MG63 (cell line): ENCODE results near the gene CFAP73. TPM values are rescaled to one million over a fixed set of nuclear protein-coding genes. Genes with fewer than 3 reads are reported as not detected.

Experiments
- DNase-seq: peaks from one replicate; pipeline ENCODE4 v3.0.0-alpha.2; 2020
- H3K27me3 ChIP-seq: fragments of 250-450 bp; sonication (Bioruptor Pico); 2 replicates; pipeline ENCODE4 v1.5.1; 2020; ENCODE audit warnings: mild to moderate bottlenecking, moderate library complexity
- H3K36me3 ChIP-seq: fragments of 250-450 bp; sonication (Bioruptor Pico); 2 replicates; pipeline ENCODE4 v1.5.1; 2020; ENCODE audit warnings: mild to moderate bottlenecking, moderate library complexity
- H3K4me3 ChIP-seq: fragments of 250-450 bp; sonication (Bioruptor Pico); 2 replicates; pipeline ENCODE4 v1.5.1; 2020; ENCODE audit warnings: mild to moderate bottlenecking, moderate library complexity
- H3K9me3 ChIP-seq: fragments of 250-450 bp; sonication (Bioruptor Pico); 2 replicates; pipeline ENCODE4 v1.5.1; 2020; ENCODE audit warnings: mild to moderate bottlenecking, moderate library complexity
- total RNA-seq: library from RNA; depleted of rRNA; stranded (reverse); fragments of >200 nt; shearing (Covaris generic); gene quantifications from 2 replicates; pipeline ENCODE4 v1.2.3, GENCODE V29; 2014; ENCODE audit warnings: low replicate concordance; rRNA removed

CFAP73 gene
- not detected in 2 replicates for total RNA-seq

- H3K27me3 ChIP-seq = peaks cover 15% of the 10 kb centered on the region
- no peaks in the 10 kb centered on the region for H3K36me3 ChIP-seq
- DNase-seq = peak; percentile 49
- H3K4me3 ChIP-seq = no peak within 1 kb of the TSS
- H3K9me3 ChIP-seq = no peaks in the 10 kb centered on the region
These were observed at the start of gene CFAP73 for GRCh38 chr12:113149361-113150150. Gene CFAP73, plus strand, starts transcription at chr12:113149724. Its CDS starts 134 bp downstream, at chr12:113149858.

- Histone ChIP-seq H3K36me3 (no peaks in the 10 kb centered on the region), H3K4me3 (no peak overlapping the region), H3K9me3 (no peaks in the 10 kb centered on the region), H3K27me3 (no peaks in the 10 kb centered on the region)
- no peak for DNase-seq
These were observed 49.8 kb upstream of the CFAP73 start for GRCh38 chr12:113099764-113100163.

GRCh38 chr12:113101751-113102150 lies 47.8 kb upstream of the CFAP73 start:
- H3K36me3 ChIP-seq = no peaks in the 10 kb centered on the region
- no peaks in the 10 kb centered on the region for H3K9me3 ChIP-seq
- no peak for DNase-seq

GRCh38 chr12:113102811-113103210 lies 46.7 kb upstream of the CFAP73 start:
- no peak overlapping the region for H3K4me3 ChIP-seq
- H3K9me3 ChIP-seq = no peaks in the 10 kb centered on the region
- H3K36me3 ChIP-seq = no peaks in the 10 kb centered on the region
- no peak for DNase-seq
- no peaks in the 10 kb centered on the region for H3K27me3 ChIP-seq

More at GRCh38 chr12:113101751-113102150, 47.8 kb upstream of the CFAP73 start:
- H3K4me3 ChIP-seq = no peak overlapping the region
- no peaks in the 10 kb centered on the region for H3K27me3 ChIP-seq

GRCh38 chr12:113103756-113104450 lies 45.6 kb upstream of the CFAP73 start:
- Histone ChIP-seq H3K4me3 (no peak overlapping the region), H3K27me3 (no peaks in the 10 kb centered on the region), H3K36me3 (no peaks in the 10 kb centered on the region), H3K9me3 (no peaks in the 10 kb centered on the region)
- DNase-seq = no peak

GRCh38 chr12:113104953-113105510 lies 44.5 kb upstream of the CFAP73 start:
- no peak for DNase-seq
- Histone ChIP-seq H3K27me3 (no peaks in the 10 kb centered on the region), H3K9me3 (no peaks in the 10 kb centered on the region), H3K36me3 (no peaks in the 10 kb centered on the region), H3K4me3 (no peak overlapping the region)

- no peaks in the 10 kb centered on the region for H3K9me3 ChIP-seq
- no peak for DNase-seq
- no peak overlapping the region for H3K4me3 ChIP-seq
- no peaks in the 10 kb centered on the region for H3K36me3 ChIP-seq
- H3K27me3 ChIP-seq = no peaks in the 10 kb centered on the region
These were observed 43.8 kb upstream of the CFAP73 start for GRCh38 chr12:113105606-113106271.

- Histone ChIP-seq H3K9me3 (no peaks in the 10 kb centered on the region), H3K4me3 (no peak overlapping the region), H3K36me3 (no peaks in the 10 kb centered on the region), H3K27me3 (no peaks in the 10 kb centered on the region)
- no peak for DNase-seq
These were observed 43.2 kb upstream of the CFAP73 start for GRCh38 chr12:113106361-113106760.

GRCh38 chr12:113108308-113108707 lies 41.2 kb upstream of the CFAP73 start:
- Histone ChIP-seq H3K36me3 (no peaks in the 10 kb centered on the region), H3K4me3 (no peak overlapping the region), H3K9me3 (no peaks in the 10 kb centered on the region), H3K27me3 (no peaks in the 10 kb centered on the region)
- no peak for DNase-seq

GRCh38 chr12:113109360-113109759 lies 40.2 kb upstream of the CFAP73 start:
- no peaks in the 10 kb centered on the region for H3K36me3 ChIP-seq
- H3K27me3 ChIP-seq = no peaks in the 10 kb centered on the region
- no peaks in the 10 kb centered on the region for H3K9me3 ChIP-seq
- H3K4me3 ChIP-seq = no peak overlapping the region
- no peak for DNase-seq

- H3K36me3 ChIP-seq = no peaks in the 10 kb centered on the region
- DNase-seq = no peak
- H3K27me3 ChIP-seq = no peaks in the 10 kb centered on the region
- no peaks in the 10 kb centered on the region for H3K9me3 ChIP-seq
- H3K4me3 ChIP-seq = no peak overlapping the region
These were observed 39.5 kb upstream of the CFAP73 start for GRCh38 chr12:113109872-113110599.

- H3K27me3 ChIP-seq = no peaks in the 10 kb centered on the region
- H3K4me3 ChIP-seq = no peak overlapping the region
- H3K36me3 ChIP-seq = no peaks in the 10 kb centered on the region
- DNase-seq = no peak
- H3K9me3 ChIP-seq = no peaks in the 10 kb centered on the region
These were observed 38.3 kb upstream of the CFAP73 start for GRCh38 chr12:113111247-113111646.

- Histone ChIP-seq H3K9me3 (no peaks in the 10 kb centered on the region), H3K4me3 (no peak overlapping the region), H3K27me3 (no peaks in the 10 kb centered on the region), H3K36me3 (no peaks in the 10 kb centered on the region)
- DNase-seq = no peak
These were observed 37.3 kb upstream of the CFAP73 start for GRCh38 chr12:113112043-113112899.

GRCh38 chr12:113113397-113113796 lies 36.1 kb upstream of the CFAP73 start:
- H3K36me3 ChIP-seq = no peaks in the 10 kb centered on the region
- H3K27me3 ChIP-seq = no peaks in the 10 kb centered on the region
- H3K9me3 ChIP-seq = no peaks in the 10 kb centered on the region
- H3K4me3 ChIP-seq = no peak overlapping the region
- no peak for DNase-seq

GRCh38 chr12:113114447-113115178 lies 34.9 kb upstream of the CFAP73 start:
- no peak for DNase-seq
- Histone ChIP-seq H3K9me3 (no peaks in the 10 kb centered on the region), H3K4me3 (no peak overlapping the region), H3K27me3 (no peaks in the 10 kb centered on the region), H3K36me3 (no peaks in the 10 kb centered on the region)
